Stomach (tissue), 4 donors: ENCODE results near the gene JAG1.

ENCODE experiments used
- EP300 ChIP-seq: sonication (generic); formaldehyde crosslinking; IDR thresholded peaks from one replicate; pipeline ENCODE4 v1.6.1; 2017; ENCODE audit warnings: antibody characterized with exemption
- POLR2A ChIP-seq, 4 donors: fragments of 450-650 bp; IDR thresholded peaks; one replicate each; pipeline ENCODE4 v1.6.1; 2016; ENCODE audit warnings: antibody characterized with exemption in 4 of 4, control low read depth in 2 of 4, mild to moderate bottlenecking in 1 of 4, moderate library complexity in 1 of 4
- POLR2AphosphoS5 ChIP-seq, 3 donors: sonication (generic); formaldehyde crosslinking; IDR thresholded peaks; one replicate each; pipeline ENCODE4 v1.6.1; 2016; ENCODE audit warnings: antibody characterized with exemption in 3 of 3
- TF ChIP-seq, protein P1 (sequence below), 7 experiments: fragments of 450-650 bp in 4 of 7; fragments of 200-600 bp in 3 of 7; sonication (generic) in 3 of 7; IDR thresholded peaks; one replicate each; pipeline ENCODE4 v1.5.1; 2016 to 2019; ENCODE audit warnings: antibody characterized with exemption in 7 of 7, control low read depth in 2 of 7, mild to moderate bottlenecking in 1 of 7

DNA sequence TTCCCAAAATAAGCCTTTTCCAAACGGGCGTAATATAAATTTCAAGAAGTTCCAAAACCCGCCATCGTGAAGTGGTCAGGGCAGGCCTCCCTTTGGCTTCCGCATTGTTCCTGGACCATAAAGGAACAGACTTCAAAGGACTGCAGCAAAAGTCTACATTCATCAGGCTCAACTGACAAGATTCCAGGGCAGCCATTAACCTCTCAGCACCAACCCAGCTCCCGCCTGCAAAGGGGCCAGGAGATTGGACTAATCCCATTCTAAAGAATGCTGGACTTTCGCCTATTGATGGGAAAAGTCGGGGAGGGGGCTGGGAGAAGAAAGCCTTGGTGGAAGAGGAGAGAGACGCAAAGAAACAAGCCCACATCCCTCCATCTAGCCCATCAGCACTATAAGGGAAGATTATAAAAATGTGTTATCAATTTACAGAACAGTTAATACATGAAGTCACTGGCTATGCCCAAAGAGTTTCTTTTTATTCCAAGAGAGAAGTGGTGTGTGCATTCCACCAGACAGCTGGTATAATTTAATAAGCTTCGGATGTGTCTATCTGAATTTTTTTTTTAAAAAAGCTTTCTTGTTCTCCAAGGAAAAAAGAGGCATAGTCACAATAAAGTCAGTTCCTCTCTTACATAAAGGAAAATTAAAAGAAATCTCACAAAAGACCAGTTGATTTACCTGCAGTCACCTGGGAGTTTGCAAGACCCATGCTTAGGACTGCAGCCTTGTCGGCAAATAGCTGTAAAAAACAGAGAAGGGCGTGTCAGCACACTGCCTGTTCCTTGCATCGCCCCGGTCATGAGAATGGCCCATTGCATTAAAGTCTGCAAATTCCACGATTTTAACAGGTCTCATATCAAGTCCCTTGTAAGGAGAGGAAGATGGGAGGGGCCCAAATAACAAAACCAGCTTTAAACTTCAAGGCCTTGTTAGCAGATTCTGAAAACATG lies 17.8 kb downstream of the JAG1 start:
- TF ChIP-seq, protein P1, sequence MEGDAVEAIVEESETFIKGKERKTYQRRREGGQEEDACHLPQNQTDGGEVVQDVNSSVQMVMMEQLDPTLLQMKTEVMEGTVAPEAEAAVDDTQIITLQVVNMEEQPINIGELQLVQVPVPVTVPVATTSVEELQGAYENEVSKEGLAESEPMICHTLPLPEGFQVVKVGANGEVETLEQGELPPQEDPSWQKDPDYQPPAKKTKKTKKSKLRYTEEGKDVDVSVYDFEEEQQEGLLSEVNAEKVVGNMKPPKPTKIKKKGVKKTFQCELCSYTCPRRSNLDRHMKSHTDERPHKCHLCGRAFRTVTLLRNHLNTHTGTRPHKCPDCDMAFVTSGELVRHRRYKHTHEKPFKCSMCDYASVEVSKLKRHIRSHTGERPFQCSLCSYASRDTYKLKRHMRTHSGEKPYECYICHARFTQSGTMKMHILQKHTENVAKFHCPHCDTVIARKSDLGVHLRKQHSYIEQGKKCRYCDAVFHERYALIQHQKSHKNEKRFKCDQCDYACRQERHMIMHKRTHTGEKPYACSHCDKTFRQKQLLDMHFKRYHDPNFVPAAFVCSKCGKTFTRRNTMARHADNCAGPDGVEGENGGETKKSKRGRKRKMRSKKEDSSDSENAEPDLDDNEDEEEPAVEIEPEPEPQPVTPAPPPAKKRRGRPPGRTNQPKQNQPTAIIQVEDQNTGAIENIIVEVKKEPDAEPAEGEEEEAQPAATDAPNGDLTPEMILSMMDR (IDR thresholded peaks at IDR 0.05), result no peak
- TF ChIP-seq EP300 (no peak), POLR2A (IDR thresholded peaks at IDR 0.05) (no peak), POLR2AphosphoS5 (IDR thresholded peaks at IDR 0.05) (no peak)
